GM12801 (cell line): ENCODE results near the gene THSD8.

Experiments
- TF ChIP-seq, protein P1 (sequence below): IDR thresholded peaks from one replicate; pipeline ENCODE4 v1.5.1; 2011; ENCODE audit warnings: control low read depth; ENCODE audit not compliant: insufficient read length; ENCODE audit errors: extremely low read depth

THSD8 gene

DNA sequence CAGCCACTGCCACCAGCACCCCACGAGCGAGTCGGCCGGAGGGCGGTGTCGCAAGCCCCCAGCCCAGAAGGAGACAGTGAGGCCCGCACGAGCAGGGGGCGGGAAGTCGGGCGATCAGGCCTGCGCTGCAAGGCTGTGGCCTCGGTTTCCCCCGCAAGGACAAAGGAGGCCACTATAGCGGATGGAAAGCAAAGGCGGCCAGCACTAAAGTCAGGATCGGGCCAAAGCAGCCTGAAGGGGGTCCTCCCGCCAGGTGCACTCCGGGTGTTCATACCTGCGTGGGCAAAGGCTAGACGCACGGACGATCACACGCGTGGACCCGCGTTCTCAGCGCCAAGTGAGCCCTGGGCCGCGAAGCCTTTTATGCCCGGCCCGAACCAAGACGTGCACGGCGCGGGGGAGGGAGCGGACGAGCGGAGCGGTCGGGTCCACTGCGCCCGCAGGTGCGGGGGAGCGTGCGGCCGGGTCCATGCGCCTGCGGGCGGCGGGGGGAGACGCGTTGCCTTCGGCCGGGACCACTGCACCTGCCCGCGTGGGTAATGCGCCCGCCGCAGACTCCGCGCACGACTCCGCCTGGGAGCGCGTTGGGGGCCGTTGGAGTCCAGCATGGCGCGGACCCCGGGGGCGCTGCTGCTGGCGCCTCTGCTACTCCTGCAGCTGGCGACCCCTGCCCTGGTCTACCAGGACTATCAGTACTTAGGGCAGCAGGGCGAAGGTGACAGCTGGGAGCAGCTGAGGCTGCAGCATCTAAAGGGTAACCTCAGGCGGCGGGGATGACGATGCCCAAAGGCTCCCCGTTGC is at the start of gene THSD8, which contains the start of gene PRDX2:
THSD8 (plus strand) TSS at position 604 of the 801 bp plus-strand sequence; CDS start at position 607, 3 bp downstream.
PRDX2 (minus strand) TSS at position 335 of the 801 bp plus-strand sequence. CDS start 539 bp downstream, outside the sequence.
- TF ChIP-seq, protein P1, sequence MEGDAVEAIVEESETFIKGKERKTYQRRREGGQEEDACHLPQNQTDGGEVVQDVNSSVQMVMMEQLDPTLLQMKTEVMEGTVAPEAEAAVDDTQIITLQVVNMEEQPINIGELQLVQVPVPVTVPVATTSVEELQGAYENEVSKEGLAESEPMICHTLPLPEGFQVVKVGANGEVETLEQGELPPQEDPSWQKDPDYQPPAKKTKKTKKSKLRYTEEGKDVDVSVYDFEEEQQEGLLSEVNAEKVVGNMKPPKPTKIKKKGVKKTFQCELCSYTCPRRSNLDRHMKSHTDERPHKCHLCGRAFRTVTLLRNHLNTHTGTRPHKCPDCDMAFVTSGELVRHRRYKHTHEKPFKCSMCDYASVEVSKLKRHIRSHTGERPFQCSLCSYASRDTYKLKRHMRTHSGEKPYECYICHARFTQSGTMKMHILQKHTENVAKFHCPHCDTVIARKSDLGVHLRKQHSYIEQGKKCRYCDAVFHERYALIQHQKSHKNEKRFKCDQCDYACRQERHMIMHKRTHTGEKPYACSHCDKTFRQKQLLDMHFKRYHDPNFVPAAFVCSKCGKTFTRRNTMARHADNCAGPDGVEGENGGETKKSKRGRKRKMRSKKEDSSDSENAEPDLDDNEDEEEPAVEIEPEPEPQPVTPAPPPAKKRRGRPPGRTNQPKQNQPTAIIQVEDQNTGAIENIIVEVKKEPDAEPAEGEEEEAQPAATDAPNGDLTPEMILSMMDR = no peak

DNA sequence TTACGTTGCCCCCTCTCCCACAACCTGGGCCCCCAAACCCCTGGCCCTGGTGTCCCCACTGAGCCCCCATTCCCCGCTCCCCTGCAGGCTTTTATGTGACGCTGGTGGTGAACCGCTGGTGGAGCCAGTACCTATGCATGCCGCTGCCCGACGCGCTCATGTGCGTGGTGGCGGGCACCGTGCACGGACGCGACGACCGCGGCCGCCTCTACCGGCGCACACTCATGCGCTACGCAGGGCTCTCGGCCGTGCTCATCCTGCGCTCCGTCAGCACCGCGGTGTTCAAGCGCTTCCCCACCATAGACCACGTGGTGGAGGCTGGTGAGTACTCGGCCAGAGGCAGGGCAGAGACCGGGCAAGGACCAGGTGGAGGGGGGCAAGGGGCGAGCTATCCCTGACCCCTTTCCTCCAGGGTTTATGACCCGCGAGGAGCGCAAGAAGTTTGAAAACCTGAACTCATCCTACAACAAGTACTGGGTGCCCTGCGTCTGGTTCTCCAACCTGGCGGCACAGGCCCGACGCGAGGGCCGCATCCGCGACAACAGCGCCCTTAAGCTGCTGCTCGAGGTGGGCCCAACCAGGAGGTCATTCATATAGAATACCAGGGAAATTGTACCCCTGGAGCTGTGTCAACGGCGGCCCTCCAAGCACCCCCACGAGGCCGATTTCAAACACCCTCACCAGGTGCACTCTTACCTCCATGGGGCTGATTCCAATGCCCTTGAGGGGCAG is 47.2 kb upstream of the THSD8 start:
- TF ChIP-seq, protein P1 = no peak

DNA sequence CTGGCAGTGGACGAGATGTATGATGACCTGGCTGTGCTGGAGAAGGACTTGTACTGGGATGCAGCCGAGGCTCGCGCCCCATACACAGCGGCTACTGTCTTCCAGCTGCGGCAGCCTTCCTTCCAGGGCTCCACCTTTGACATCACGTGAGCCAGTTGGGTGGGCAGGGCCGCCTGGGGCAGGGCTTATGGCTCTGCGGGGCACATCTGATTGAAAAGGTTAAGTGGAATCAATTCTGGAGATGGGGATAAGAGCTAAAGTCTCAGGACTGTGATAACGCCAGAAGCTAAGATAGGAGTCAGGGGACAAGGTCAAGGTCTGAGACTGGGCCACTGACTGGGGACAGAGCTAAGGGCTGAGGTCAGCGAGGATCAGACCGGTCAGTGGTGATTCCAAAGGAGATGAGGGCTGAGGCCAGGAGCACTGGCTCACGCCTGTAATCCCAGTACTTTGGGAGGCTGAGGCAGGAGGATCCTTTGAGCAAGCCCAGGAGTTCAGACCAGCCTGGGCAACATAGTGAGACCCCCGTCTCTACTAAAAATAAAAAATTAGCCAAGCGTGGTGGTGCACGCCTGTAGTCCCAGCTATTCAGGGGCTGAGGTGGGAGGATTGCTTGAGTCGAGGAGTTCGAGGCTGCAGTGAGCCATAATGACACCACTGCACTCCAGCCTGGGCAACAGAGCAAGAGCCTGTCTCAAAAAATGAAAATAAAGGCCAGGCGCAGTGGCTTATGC is 45.6 kb upstream of the THSD8 start:
- TF ChIP-seq, protein P1 = no peak

DNA sequence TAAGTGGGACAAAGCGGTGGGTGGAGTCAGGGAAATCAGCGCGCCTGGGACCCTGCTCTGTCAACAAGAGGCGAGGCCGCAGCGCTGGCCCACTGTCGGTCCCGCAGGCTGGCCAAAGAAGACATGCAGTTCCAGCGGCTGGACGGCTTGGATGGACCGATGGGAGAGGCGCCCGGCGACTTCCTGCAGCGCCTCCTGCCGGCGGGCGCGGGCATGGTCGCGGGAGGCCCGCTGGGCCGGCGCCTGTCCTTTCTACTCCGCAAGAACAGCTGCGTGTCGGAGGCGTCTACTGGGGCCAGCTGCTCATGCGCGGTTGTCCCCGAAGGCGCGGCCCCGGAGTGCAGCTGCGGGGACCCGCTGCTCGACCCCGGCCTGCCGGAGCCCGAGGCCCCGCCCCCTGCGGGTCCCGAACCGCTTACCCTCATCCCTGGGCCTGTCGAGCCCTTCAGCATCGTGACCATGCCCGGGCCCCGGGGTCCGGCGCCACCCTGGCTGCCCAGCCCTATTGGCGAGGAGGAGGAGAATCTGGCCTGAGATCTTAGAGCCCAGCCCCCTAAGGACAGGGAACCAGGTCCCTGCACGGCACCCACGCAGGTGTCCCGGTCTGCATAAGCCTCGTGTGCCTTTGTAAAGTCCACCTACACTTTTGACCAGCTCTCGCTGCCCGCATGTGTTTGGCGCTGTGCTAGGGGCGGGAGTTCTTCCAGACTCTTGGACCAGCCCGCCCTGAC is 44.2 kb upstream of the THSD8 start:
- TF ChIP-seq, protein P1 = no peak

DNA sequence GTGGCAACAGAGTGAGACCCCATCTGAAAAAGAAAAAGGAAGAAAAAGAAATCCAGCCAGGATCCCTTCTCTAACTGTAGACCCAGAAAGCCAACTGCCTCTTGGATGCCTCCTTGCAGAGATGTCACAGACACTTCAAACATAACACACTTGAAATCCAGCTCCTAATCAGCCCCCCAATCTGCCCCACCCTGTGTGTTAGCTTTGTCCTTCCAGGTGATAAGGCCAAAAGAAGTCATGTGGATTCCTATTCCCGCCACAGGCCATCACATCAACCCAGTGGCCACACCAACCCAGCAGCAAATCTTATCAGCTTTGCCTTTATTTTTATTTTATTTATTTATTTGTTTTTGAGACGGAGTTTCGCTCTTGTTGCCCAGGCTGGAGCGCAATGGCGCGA is 42.2 kb upstream of the THSD8 start:
- TF ChIP-seq, protein P1 = no peak

DNA sequence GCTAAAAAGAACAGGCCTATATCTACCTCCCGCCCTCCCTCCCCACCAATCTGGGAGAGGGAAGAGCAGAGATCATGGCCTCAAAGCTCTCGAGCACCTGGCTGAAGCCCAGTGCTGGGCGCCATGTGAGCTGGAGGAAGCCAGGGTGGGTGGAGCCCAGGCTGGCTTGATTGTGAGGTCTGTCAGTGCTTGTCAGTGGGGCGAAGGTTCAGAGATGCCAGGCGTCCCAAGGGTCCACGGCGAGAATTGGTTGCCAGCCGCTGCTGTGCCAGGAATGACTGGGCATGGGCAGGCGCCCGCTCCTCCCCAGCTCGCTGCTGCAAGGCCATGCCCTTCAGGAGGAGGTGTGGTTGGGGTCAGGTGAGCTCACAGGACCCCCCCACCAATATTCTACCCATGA is 38.8 kb upstream of the THSD8 start:
- TF ChIP-seq, protein P1 = no peak
